ENCODE results near the gene TOPBP1. TPM values are rescaled to one million over a fixed set of nuclear protein-coding genes. Genes with fewer than 3 reads are reported as not detected.

TOPBP1 gene
- 14.4 and 21.6 TPM in 2 replicates for total RNA-seq

DNA sequence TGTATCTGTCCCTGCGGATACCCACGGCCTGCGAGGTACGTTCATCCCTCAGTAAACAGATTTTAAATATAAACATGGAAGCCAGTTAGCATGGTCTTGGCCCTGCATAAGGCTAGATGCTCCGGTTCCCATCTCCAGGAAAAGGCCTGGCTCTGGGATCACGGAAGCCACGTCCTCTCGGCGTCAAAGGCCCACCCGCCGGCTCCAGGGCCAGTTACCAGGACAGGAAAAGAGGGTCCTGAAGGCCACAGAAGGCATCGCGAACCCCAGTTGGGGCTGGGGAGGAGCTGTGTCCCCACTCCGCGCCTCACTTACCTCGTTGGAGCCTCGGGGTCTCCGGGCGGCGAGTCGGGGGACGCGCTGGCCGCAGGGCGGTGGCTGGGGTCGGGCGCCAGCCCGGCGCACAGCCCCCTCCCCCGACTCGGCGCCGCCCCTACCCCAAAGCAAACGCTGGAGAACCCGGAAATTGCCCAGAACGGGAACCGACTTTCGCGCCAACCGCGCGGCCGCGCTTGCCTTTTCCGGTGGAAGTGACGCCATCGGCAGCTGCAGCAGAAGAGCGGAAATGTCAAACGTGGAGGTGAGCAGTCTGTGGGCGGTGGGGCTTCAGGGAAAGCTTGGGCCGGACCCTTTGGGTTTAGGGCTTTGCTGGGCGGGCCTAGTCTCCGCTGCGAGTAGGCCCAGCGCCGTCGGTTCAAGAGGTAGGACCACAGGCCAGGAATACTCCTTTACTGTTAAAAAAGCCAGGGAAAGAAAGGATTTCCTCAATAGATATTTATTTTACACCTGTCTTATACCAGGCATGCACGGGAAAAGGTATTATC lies at the start of gene TOPBP1:
TSS of gene TOPBP1 (minus strand) at position 488 of the 824 bp plus-strand sequence. CDS start 814 bp downstream, outside the sequence.

DNA sequence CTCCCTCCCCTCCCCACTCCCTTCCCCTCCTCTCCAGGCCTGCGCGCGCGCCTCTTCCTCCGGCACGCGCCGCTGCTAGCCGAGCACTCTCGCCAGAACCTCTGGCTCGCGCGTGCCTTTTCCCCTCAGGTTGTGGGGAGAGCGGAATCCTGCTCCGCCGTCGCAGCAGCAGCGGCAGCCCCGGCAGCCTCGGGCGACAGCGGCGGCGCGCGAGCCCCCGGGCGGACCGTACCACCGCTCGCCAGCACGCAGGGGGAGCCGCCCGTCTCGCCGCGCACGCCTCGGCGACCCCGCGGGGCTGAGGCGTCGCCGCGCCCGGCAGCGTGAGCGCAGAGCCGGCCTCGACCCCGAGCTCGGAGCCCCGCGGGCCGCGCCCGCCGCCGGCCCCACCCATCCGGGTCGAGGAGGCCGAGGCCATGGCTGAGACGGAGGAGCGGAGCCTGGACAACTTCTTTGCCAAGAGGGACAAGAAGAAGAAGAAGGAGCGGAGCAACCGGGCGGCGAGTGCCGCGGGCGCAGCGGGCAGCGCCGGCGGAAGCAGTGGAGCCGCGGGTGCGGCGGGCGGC lies 88.0 kb downstream of the TOPBP1 start, which contains the start of gene CDV3:
TSS of gene CDV3 (plus strand) at position 58 of the 566 bp plus-strand sequence. CDS start at position 417, 359 bp downstream.

Other genes starting within 250 kb of the TOPBP1 start
- gene CDV3, start 88.3 kb downstream of the TOPBP1 start, total RNA-seq = 97.4 and 102 TPM in 2 replicates
- not detected in 2 replicates for gene TF, start 84.5 kb upstream of the TOPBP1 start, total RNA-seq
- 78.5 and 114 TPM in 2 replicates for gene SRPRB, start 143.9 kb upstream of the TOPBP1 start, total RNA-seq
- 0.53 TPM in 1 of 2 replicates, not detected in the other for gene RAB6B, start 233.9 kb upstream of the TOPBP1 start, total RNA-seq